Neuronal stem cell (in vitro differentiated cells): ENCODE results near the gene DTX1.
A peak's percentile ranks its signal among the peaks of the same experiment; 100 is the strongest.

Experiments used
- DNase-seq: peaks from one replicate; pipeline ENCODE4 v3.0.0-alpha.2; 2013; ENCODE audit warnings: low spot score
- H2AFZ ChIP-seq: one replicate; pipeline ENCODE4 v1.6.1; 2013; ENCODE audit warnings: mild to moderate bottlenecking, low read length, inconsistent platforms
- H2AK5ac ChIP-seq: 2 replicates; pipeline ENCODE4 v1.6.1; 2013; ENCODE audit warnings: low read depth, mild to moderate bottlenecking, inconsistent platforms, low read length, moderate library complexity, mixed read lengths
- H2BK120ac ChIP-seq: 2 replicates; pipeline ENCODE4 v1.6.1; 2013; ENCODE audit warnings: low read depth, mild to moderate bottlenecking, inconsistent platforms, low read length, moderate library complexity, mixed read lengths
- H2BK12ac ChIP-seq: one replicate; pipeline ENCODE4 v1.6.1; 2013; ENCODE audit warnings: low read length, inconsistent platforms
- H2BK15ac ChIP-seq: 2 replicates; pipeline ENCODE4 v1.6.1; 2013; ENCODE audit warnings: mild to moderate bottlenecking, low read length, inconsistent platforms, mixed read lengths
- H2BK5ac ChIP-seq: one replicate; pipeline ENCODE4 v1.6.1; 2013; ENCODE audit warnings: inconsistent platforms, mild to moderate bottlenecking, low read length, moderate library complexity
- H3K14ac ChIP-seq: one replicate; pipeline ENCODE4 v1.6.1; 2013; ENCODE audit warnings: low read length, inconsistent platforms
- H3K18ac ChIP-seq: 2 replicates; pipeline ENCODE4 v1.6.1; 2013; ENCODE audit warnings: low read length, inconsistent platforms
- H3K23ac ChIP-seq: 2 replicates; pipeline ENCODE4 v1.6.1; 2013; ENCODE audit warnings: low read depth, mild to moderate bottlenecking, mixed read lengths, low read length, inconsistent platforms; ENCODE audit not compliant: poor library complexity
- H3K27ac ChIP-seq: replicated peaks from 3 replicates; pipeline ENCODE4 v1.5.1; 2013; ENCODE audit warnings: low read length, inconsistent platforms
- H3K27me3 ChIP-seq, 3 experiments: 2 replicates each; pipeline ENCODE4 v1.6.1; 2013; ENCODE audit warnings: low read length in 3 of 3, mild to moderate bottlenecking in 2 of 3, inconsistent platforms in 1 of 3, low read depth in 1 of 3, mixed read lengths in 1 of 3, moderate library complexity in 1 of 3; ENCODE audit not compliant: control insufficient read depth in 3 of 3, insufficient read depth in 3 of 3
- H3K36me3 ChIP-seq, 2 donors: replicated peaks in 1 of 2; 2 replicates each; pipeline ENCODE4 v1.6.1; 2013; ENCODE audit warnings: low read length in 2 of 2; ENCODE audit not compliant: control insufficient read depth in 2 of 2, insufficient read depth in 2 of 2
- H3K4ac ChIP-seq: 2 replicates; pipeline ENCODE4 v1.6.1; 2013; ENCODE audit warnings: inconsistent platforms, mild to moderate bottlenecking, low read length, moderate library complexity
- H3K4me1 ChIP-seq, 2 donors: 1 replicate in 1 of 2; 2 replicates in 1 of 2; pipeline ENCODE4 v1.6.1; 2013; ENCODE audit warnings: low read length in 2 of 2, low read depth in 1 of 2; ENCODE audit not compliant: control insufficient read depth in 2 of 2, insufficient read depth in 1 of 2
- H3K4me2 ChIP-seq: one replicate; pipeline ENCODE4 v1.6.1; 2013; ENCODE audit warnings: mild to moderate bottlenecking, low read length, inconsistent platforms; ENCODE audit not compliant: insufficient read depth, poor library complexity, severe bottlenecking
- H3K4me3 ChIP-seq, 2 donors: 2 replicates each; pipeline ENCODE4 v1.5.1; 2013; ENCODE audit warnings: low read length in 2 of 2, mild to moderate bottlenecking in 2 of 2, inconsistent platforms in 1 of 2, moderate library complexity in 1 of 2
- H3K79me1 ChIP-seq: one replicate; pipeline ENCODE4 v1.6.1; 2013; ENCODE audit warnings: low read depth, mild to moderate bottlenecking, inconsistent platforms, low read length, moderate library complexity
- H3K9ac ChIP-seq: one replicate; pipeline ENCODE4 v1.6.1; 2013; ENCODE audit warnings: mild to moderate bottlenecking, low read depth, low read length, inconsistent platforms; ENCODE audit not compliant: poor library complexity
- H3K9me3 ChIP-seq, 2 donors: replicated peaks in 1 of 2; 2 replicates each; pipeline versions ENCODE3 to v1.6.1; 2013; ENCODE audit warnings: low read length in 2 of 2, mild to moderate bottlenecking in 2 of 2, inconsistent platforms in 1 of 2, low read depth in 1 of 2, mixed read lengths in 1 of 2, moderate library complexity in 1 of 2; ENCODE audit not compliant: control insufficient read depth in 2 of 2, insufficient read depth in 1 of 2
- H4K8ac ChIP-seq: one replicate; pipeline ENCODE4 v1.6.1; 2013; ENCODE audit warnings: low read depth, mild to moderate bottlenecking, inconsistent platforms, low read length, moderate library complexity
- H4K91ac ChIP-seq: one replicate; pipeline ENCODE4 v1.6.1; 2013; ENCODE audit warnings: low read length, low read depth, mild to moderate bottlenecking, inconsistent platforms; ENCODE audit not compliant: poor library complexity
- WGBS, 2 donors: extraction: QIAGEN DNeasy Blood & Tissue Kit; methylation state at CpG; one replicate each; pipeline ENCODE4 v1.1.7; 2013; ENCODE audit warnings: missing lambda C conversion rate in 2 of 2, mixed read lengths in 1 of 2; ENCODE audit not compliant: insufficient read length in 2 of 2, insufficient replicate concordance in 1 of 2; ENCODE audit errors: extremely low coverage in 2 of 2; 5-methylcytosine and 5-hydroxymethylcytosine counted together

Gene DTX1

DNA sequence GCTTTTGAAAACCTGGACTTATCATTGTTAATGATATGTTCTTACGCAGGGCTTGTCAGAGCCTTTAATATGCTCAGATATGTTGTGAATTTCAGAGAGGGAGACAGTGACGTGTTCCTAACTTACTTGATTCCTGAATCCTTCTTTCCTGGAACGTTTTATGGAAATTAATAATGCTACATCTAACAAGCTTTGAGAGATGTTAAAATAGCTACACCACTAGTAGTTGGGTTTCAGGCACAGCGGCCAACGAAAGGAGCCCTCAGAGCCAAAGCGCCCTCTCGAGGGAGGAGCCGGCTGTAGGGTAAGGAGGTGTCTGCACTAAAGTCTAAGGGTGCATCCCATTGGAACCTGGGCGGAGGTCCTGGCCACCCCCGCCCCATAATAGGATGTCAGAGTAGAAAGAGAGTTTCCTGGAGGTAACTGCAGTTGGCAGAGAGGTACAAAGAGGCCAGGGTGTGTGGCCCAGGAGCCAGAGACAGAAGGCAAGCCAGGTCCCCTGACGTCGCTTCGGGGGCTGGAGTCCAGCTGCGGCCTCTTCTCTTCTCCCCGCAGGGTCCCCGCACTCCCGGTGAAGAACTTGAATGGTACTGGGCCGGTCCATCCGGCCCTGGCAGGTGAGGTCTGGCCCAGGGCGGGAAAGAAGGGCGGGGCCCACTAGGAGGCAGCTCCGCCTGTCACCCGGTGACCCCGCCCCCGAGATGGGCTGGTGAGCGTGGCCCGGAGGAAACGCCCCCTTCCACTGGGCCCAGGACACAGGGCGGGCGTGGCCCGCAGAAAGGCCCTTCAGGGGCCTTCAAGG lies 36.3 kb downstream of the DTX1 start:
- Histone ChIP-seq H3K18ac (no peak overlapping the region), H3K14ac (no peak overlapping the region), H3K27me3 (peaks cover 0 to 12% (median 0%) of the 10 kb centered on the region in 3 experiments), H2BK15ac (no peak overlapping the region), H2BK120ac (no peak overlapping the region), H3K36me3 (no peaks in the 10 kb centered on the region), H2AK5ac (no peak overlapping the region), H2BK5ac (no peak overlapping the region), H2BK12ac (no peak overlapping the region), H3K27ac (no peak overlapping the region), H3K4me2 (peak overlapping the region; percentile 78), H3K9me3 (no peaks in the 10 kb centered on the region), H4K91ac (no peak overlapping the region), H3K23ac (no peak overlapping the region), H3K4me1 (peaks cover 4 to 7% of the 10 kb centered on the region in 2 donors), H2AFZ (no peak overlapping the region), H3K9ac (no peak overlapping the region), H3K79me1 (peaks cover 2% of the 10 kb centered on the region), H3K4ac (no peak overlapping the region), H3K4me3 (no peak overlapping the region), H4K8ac (no peak overlapping the region)
- peak; percentile 24 for DNase-seq
- WGBS, 2 donors = no CpG with 5 or more reads among the region's 31 CpGs

DNA sequence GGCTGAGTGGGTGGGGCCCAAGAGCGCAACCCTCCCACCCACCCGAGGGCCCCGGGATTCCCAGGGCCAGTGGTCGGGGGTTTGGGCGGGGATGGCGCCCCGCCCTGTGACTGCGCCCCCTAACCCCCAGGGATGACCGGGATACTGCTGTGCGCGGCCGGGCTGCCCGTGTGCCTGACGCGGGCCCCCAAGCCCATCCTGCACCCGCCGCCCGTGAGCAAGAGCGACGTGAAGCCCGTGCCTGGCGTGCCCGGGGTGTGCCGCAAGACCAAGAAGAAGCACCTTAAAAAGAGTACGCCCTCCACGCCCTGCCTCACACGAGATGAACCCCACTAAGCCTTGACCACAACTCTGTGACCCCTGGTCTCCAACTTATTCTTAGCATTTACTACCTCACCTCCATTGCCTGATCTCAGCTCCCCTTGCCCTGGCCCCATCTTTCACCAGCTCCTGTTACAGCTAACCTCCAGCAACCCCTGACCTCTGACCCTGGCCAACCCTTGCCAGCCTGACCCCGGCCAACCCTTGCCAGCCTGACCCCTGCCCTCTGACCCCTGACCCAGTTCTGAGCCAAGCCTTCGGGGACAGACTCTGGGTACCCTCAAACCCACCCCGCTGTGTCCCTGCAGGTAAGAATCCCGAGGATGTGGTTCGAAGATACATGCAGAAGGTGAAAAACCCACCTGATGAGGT lies 37.0 kb downstream of the DTX1 start:
- no peak overlapping the region for H4K8ac ChIP-seq
- peaks cover 0 to 12% (median 0%) of the 10 kb centered on the region in 3 experiments for H3K27me3 ChIP-seq
- H2AK5ac ChIP-seq = peak overlapping the region; percentile 50
- H3K79me1 ChIP-seq = peaks cover 2% of the 10 kb centered on the region
- H3K4me1 ChIP-seq = peaks cover 8 to 12% of the 10 kb centered on the region in 2 donors
- no peak overlapping the region for H2BK120ac ChIP-seq
- H2AFZ ChIP-seq = no peak overlapping the region
- peak overlapping the region; percentile 78 for H3K4me2 ChIP-seq
- WGBS, 2 donors = no CpG with 5 or more reads among the region's 32 CpGs
- H3K14ac ChIP-seq = no peak overlapping the region
- H2BK12ac ChIP-seq = peak overlapping the region; percentile 30
- H2BK5ac ChIP-seq = peak overlapping the region; percentile 20
- H3K9me3 ChIP-seq = no peaks in the 10 kb centered on the region
- no peaks in the 10 kb centered on the region for H3K36me3 ChIP-seq
- peak overlapping the region; percentile 50 for H3K9ac ChIP-seq
- H2BK15ac ChIP-seq = no peak overlapping the region
- no peak overlapping the region for H3K4ac ChIP-seq
- H4K91ac ChIP-seq = no peak overlapping the region
- DNase-seq = no peak
- H3K23ac ChIP-seq = no peak overlapping the region
- H3K4me3 ChIP-seq = no peak overlapping the region
- H3K18ac ChIP-seq = peak overlapping the region; percentile 91
- H3K27ac ChIP-seq = no peak overlapping the region

DNA sequence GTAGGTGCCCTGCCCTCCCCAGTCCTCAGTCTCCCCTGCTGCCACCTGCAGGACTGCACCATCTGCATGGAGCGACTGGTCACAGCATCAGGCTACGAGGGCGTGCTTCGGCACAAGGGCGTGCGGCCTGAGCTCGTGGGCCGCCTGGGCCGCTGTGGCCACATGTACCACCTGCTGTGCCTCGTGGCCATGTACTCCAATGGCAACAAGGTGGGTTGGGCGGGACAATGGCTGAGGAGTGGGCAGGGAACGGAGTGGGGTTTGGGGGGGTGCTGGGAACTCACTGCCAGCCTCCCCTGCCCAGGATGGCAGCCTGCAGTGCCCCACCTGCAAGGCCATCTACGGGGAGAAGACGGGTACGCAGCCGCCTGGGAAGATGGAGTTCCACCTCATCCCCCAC lies 38.2 kb downstream of the DTX1 start:
- Histone ChIP-seq H3K4me2 (no peak overlapping the region), H3K4me3 (peak overlapping the region in 1 of 2 donors; percentile 53), H3K27ac (no peak overlapping the region), H3K18ac (no peak overlapping the region), H3K79me1 (peaks cover 2% of the 10 kb centered on the region), H3K9ac (no peak overlapping the region), H4K8ac (no peak overlapping the region), H2AK5ac (peak overlapping the region; percentile 73), H3K27me3 (peaks cover 0 to 12% (median 0%) of the 10 kb centered on the region in 3 experiments), H3K23ac (peak overlapping the region; percentile 17), H3K14ac (no peak overlapping the region), H3K4ac (no peak overlapping the region), H2AFZ (no peak overlapping the region), H2BK15ac (no peak overlapping the region), H2BK120ac (no peak overlapping the region), H2BK5ac (no peak overlapping the region), H4K91ac (peak overlapping the region; percentile 7), H3K4me1 (peaks cover 8 to 12% of the 10 kb centered on the region in 2 donors), H2BK12ac (no peak overlapping the region), H3K9me3 (no peaks in the 10 kb centered on the region), H3K36me3 (no peaks in the 10 kb centered on the region)
- DNase-seq = no peak
- no CpG with 5 or more reads among the region's 16 CpGs for WGBS, 2 donors

DNA sequence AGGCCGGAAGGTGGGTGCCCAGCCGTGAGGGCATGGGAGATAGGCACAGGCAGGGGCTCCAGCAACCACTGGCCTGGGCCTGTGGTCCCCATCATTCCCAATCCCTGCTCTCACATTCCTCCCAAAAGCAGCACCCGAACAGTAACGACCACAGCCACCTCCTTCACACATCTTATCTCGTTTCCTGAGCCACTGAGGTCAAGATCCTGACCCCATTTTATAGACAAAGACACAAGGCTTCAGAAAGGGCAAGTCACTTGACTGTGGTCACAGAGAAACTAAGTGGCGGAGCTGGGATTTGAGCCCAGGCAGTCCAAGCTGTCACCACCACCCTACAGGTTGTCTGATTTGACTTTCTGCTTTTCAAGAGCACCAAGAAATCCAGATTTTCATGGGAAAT lies 38.9 kb downstream of the DTX1 start:
- H3K4ac ChIP-seq = no peak overlapping the region
- no peaks in the 10 kb centered on the region for H3K9me3 ChIP-seq

More for the DNA sequence above, 38.9 kb downstream of the DTX1 start:
- Histone ChIP-seq H3K9ac (no peak overlapping the region), H3K14ac (no peak overlapping the region), H3K4me3 (no peak overlapping the region), H3K23ac (no peak overlapping the region), H3K36me3 (no peaks in the 10 kb centered on the region), H2AFZ (no peak overlapping the region), H3K18ac (no peak overlapping the region), H3K4me2 (no peak overlapping the region), H2BK120ac (no peak overlapping the region), H3K27me3 (peaks cover 0 to 12% (median 0%) of the 10 kb centered on the region in 3 experiments), H4K91ac (no peak overlapping the region), H4K8ac (no peak overlapping the region), H2BK15ac (no peak overlapping the region), H2BK5ac (no peak overlapping the region), H2BK12ac (no peak overlapping the region), H3K79me1 (peaks cover 2% of the 10 kb centered on the region), H3K27ac (no peak overlapping the region), H3K4me1 (peaks cover 8 to 12% of the 10 kb centered on the region in 2 donors), H2AK5ac (no peak overlapping the region)
- WGBS, 2 donors = no CpG with 5 or more reads among the region's 6 CpGs
- DNase-seq = no peak
